Liver (tissue), 9 donors: ENCODE measurements around the gene DPF3. TPM values are rescaled to one million over a fixed set of nuclear protein-coding genes. Genes with fewer than 3 reads are reported as not detected.

Experiments used
- DNase-seq: peaks from one replicate; pipeline ENCODE4 v3.0.0-alpha.2; 2017; ENCODE audit warnings: low spot score
- H3K27ac ChIP-seq, 2 donors: one replicate each; pipeline ENCODE4 v1.7.0; 2013; ENCODE audit warnings: inconsistent platforms in 2 of 2, low read length in 2 of 2, control low read depth in 1 of 2, low read depth in 1 of 2, mild to moderate bottlenecking in 1 of 2
- H3K27me3 ChIP-seq, 4 donors: one replicate each; pipeline versions ENCODE4 v1.6.1 to v1.7.0; 2013; ENCODE audit warnings: low read length in 3 of 4, inconsistent platforms in 1 of 4, mild to moderate bottlenecking in 1 of 4, moderate library complexity in 1 of 4; ENCODE audit not compliant: control insufficient read depth in 4 of 4, insufficient read depth in 4 of 4
- H3K36me3 ChIP-seq, 4 donors: one replicate each; pipeline versions ENCODE4 v1.6.1 to v1.7.0; 2013; ENCODE audit warnings: low read length in 3 of 4, mild to moderate bottlenecking in 3 of 4, low read depth in 1 of 4, moderate library complexity in 1 of 4; ENCODE audit not compliant: control insufficient read depth in 4 of 4, insufficient read depth in 3 of 4
- H3K4me1 ChIP-seq, 4 donors: one replicate each; pipeline versions ENCODE4 v1.6.1 to v1.7.0; 2013; ENCODE audit warnings: low read length in 3 of 4, mild to moderate bottlenecking in 3 of 4, moderate library complexity in 1 of 4; ENCODE audit not compliant: control insufficient read depth in 4 of 4, insufficient read depth in 4 of 4
- H3K4me3 ChIP-seq, 3 donors: one replicate each; pipeline versions ENCODE4 v1.6.1 to v1.7.0; 2013; ENCODE audit warnings: low read length in 3 of 3, control low read depth in 1 of 3, low read depth in 1 of 3, mild to moderate bottlenecking in 1 of 3
- H3K9ac ChIP-seq, 2 donors: one replicate each; pipeline ENCODE4 v1.7.0; 2013; ENCODE audit warnings: low read length in 2 of 2, mild to moderate bottlenecking in 2 of 2, moderate library complexity in 2 of 2, control low read depth in 1 of 2, low read depth in 1 of 2
- H3K9me3 ChIP-seq, 4 donors: one replicate each; pipeline versions ENCODE4 v1.6.1 to v1.7.0; 2013; ENCODE audit warnings: low read length in 3 of 4; ENCODE audit not compliant: control insufficient read depth in 4 of 4
- CTCF ChIP-seq: fragments of 150-350 bp; IDR thresholded peaks from 2 replicates; pipeline ENCODE4 v1.5.1; 2017; ENCODE audit warnings: improper control_type of control experiment, low read depth, low read length; ENCODE audit not compliant: missing input control
- FOXA1 ChIP-seq: IDR thresholded peaks from 2 replicates; pipeline ENCODE4 v1.6.1; 2016; ENCODE audit warnings: antibody characterized with exemption
- FOXA2 ChIP-seq: IDR thresholded peaks from 2 replicates; pipeline ENCODE4 v1.6.1; 2016; ENCODE audit warnings: antibody characterized with exemption
- GABPA ChIP-seq, 2 donors: IDR thresholded peaks in 1 of 2; conservative IDR thresholded peaks in 1 of 2; 2 replicates each; pipeline ENCODE4 v1.6.1; 2016; ENCODE audit warnings: antibody characterized with exemption in 2 of 2, mild to moderate bottlenecking in 1 of 2, moderate library complexity in 1 of 2
- HNF4G ChIP-seq: IDR thresholded peaks from 2 replicates; pipeline ENCODE4 v1.6.1; 2016; ENCODE audit warnings: antibody characterized with exemption
- JUND ChIP-seq, 2 donors: IDR thresholded peaks; 2 replicates each; pipeline ENCODE4 v1.6.1; 2016; ENCODE audit warnings: antibody characterized with exemption in 2 of 2
- REST ChIP-seq: IDR thresholded peaks from 2 replicates; pipeline ENCODE4 v1.6.1; 2016; ENCODE audit warnings: antibody characterized with exemption, mild to moderate bottlenecking
- RXRA ChIP-seq, 2 donors: IDR thresholded peaks; 2 replicates each; pipeline ENCODE4 v1.6.1; 2017 to 2018; ENCODE audit warnings: antibody characterized with exemption in 2 of 2, mild to moderate bottlenecking in 1 of 2
- SP1 ChIP-seq: IDR thresholded peaks from 2 replicates; pipeline ENCODE4 v1.6.1; 2018; ENCODE audit warnings: antibody characterized with exemption, mild to moderate bottlenecking
- TAF1 ChIP-seq: conservative IDR thresholded peaks from 2 replicates; pipeline ENCODE4 v1.6.1; 2016; ENCODE audit warnings: antibody characterized with exemption, mild to moderate bottlenecking
- YY1 ChIP-seq: IDR thresholded peaks from 2 replicates; pipeline ENCODE4 v1.6.1; 2016; ENCODE audit warnings: antibody characterized with exemption, mild to moderate bottlenecking
- WGBS: extraction: QIAGEN DNeasy Blood & Tissue Kit; methylation state at CpG from one replicate; pipeline ENCODE4 v1.1.7; 2013; 5-methylcytosine and 5-hydroxymethylcytosine counted together
- polyA plus RNA-seq, 2 donors: library from polyadenylated mRNA; stranded (reverse) in 1 of 2; unstranded in 1 of 2; fragments of 200-250 nt in 1 of 2; fragments of >200 nt in 1 of 2; fragmentation: Nextera tagmentation in 1 of 2; extraction: Ambion mirVana in 1 of 2; gene quantifications; one replicate each; pipeline versions ENCODE4 v1.2.1 to v1.2.3, GENCODE V29; 2013 to 2015
- total RNA-seq, 2 donors: library from RNA; depleted of rRNA; stranded (reverse); fragments of >200 nt; gene quantifications; one replicate each; pipeline ENCODE4 v1.2.3, GENCODE V29; 2014
- TF ChIP-seq, protein P1 (sequence below): IDR thresholded peaks from 2 replicates; pipeline ENCODE4 v1.6.1; 2016; ENCODE audit warnings: antibody characterized with exemption
- donor health status: healthy.
- donor health status: healthy.
- donor health status: healthy.
- donor health status: healthy.
- donor health status: healthy.

The DPF3 gene
- total and polyA plus RNA-seq, 4 donors, result 1.1 to 23.2 (median 2.5) TPM

DNA sequence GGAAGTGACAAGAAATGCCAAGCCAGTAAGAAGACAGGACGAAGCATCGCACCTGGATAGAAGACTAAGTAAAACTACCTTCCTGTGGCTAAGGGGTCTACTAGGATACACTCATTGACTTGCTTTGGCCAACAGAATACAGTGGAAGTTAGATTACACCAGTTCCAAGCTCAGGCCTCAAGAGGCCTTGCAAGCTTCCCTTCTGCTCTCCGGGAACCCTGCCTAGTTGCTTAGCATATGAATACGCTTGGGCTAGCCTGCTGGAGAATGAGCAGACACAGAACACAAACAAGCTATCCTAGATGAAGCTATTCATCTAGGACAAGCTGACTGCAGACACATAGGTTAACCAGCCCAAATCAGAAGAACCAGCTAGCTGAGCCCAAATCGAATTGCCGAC is 97.0 kb downstream of the DPF3 start:
- Histone ChIP-seq H3K36me3 (peaks cover 0 to 3% (median 0%) of the 10 kb centered on the region in 4 donors), H3K27me3 (no peaks in the 10 kb centered on the region), H3K4me3 (no peak overlapping the region), H3K4me1 (peaks cover 0 to 4% (median 1%) of the 10 kb centered on the region in 4 donors), H3K9ac (no peak overlapping the region), H3K27ac (no peak overlapping the region), H3K9me3 (no peaks in the 10 kb centered on the region)
- 96% methylated on average over 6 of the region's 6 CpGs for WGBS
- TF ChIP-seq TAF1 (no peak), GABPA (IDR thresholded peaks at IDR 0.05 in 1 of 2, conservative IDR thresholded peaks at IDR 0.05 in 1 of 2) (no peak), JUND (IDR thresholded peaks at IDR 0.05) (no peak), HNF4G (no peak)
- DNase-seq, result no peak

- no peaks in the 10 kb centered on the region for H3K9me3 ChIP-seq
- no peaks in the 10 kb centered on the region for H3K27me3 ChIP-seq
- no peak for DNase-seq
- no peak overlapping the region for H3K9ac ChIP-seq
- no peak overlapping the region for H3K4me3 ChIP-seq
- H3K27ac ChIP-seq, result no peak overlapping the region
- WGBS, result 90% methylated on average over 7 of the region's 7 CpGs
- TF ChIP-seq REST (no peak), CTCF (no peak), FOXA1 (no peak), JUND (IDR thresholded peaks at IDR 0.05) (no peak), YY1 (no peak), HNF4G (no peak), SP1 (no peak), RXRA (IDR thresholded peaks at IDR 0.05) (no peak), FOXA2 (no peak), TAF1 (no peak), GABPA (IDR thresholded peaks at IDR 0.05 in 1 of 2, conservative IDR thresholded peaks at IDR 0.05 in 1 of 2) (no peak)
- TF ChIP-seq, protein P1, sequence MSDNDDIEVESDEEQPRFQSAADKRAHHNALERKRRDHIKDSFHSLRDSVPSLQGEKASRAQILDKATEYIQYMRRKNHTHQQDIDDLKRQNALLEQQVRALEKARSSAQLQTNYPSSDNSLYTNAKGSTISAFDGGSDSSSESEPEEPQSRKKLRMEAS, result no peak
- H3K4me1 ChIP-seq, result peaks cover 0 to 4% (median 0%) of the 10 kb centered on the region in 4 donors
- H3K36me3 ChIP-seq, result no peaks in the 10 kb centered on the region
Observed at GRCh38 chr14:72793156-72793939, 100.6 kb downstream of the DPF3 start.
